BJ (cell line): ENCODE data around the gene C5orf47. TPM values are rescaled to one million over a fixed set of nuclear protein-coding genes. Genes with fewer than 3 reads are reported as not detected.
A peak's percentile ranks its signal among the peaks of the same experiment; 100 is the strongest.

Experiments used
- CTCF ChIA-PET: fragments of 350-600 bp; formaldehyde crosslinking; extraction: SDS; loops from one replicate; lab custom pipeline; 2021; ENCODE audit warnings: antibody characterized with exemption, inconsistent platforms; lab: Yijun Ruan, JAX
- POLR2A ChIA-PET: fragments of 300-600 bp; sonication (Branson Sonifier 250); formaldehyde crosslinking; extraction: SDS; loops from one replicate; lab custom pipeline; 2021; ENCODE audit warnings: antibody characterized with exemption; lab: Charles Lee
- DNase-seq: peaks from one replicate; pipeline ENCODE4 v3.0.0-alpha.2; 2011; ENCODE audit warnings: low read depth
- H3K27me3 ChIP-seq: 2 replicates; pipeline ENCODE4 v1.6.0; 2011; ENCODE audit warnings: low read length; ENCODE audit not compliant: control insufficient read depth, insufficient read depth
- H3K36me3 ChIP-seq: 2 replicates; pipeline ENCODE4 v1.5.1; 2011; ENCODE audit warnings: low read length; ENCODE audit not compliant: control insufficient read depth, insufficient read depth
- H3K4me3 ChIP-seq: 2 replicates; pipeline ENCODE4 v1.5.1; 2011; ENCODE audit warnings: low read depth, mild to moderate bottlenecking, control low read depth, low read length
- CTCF ChIP-seq: IDR thresholded peaks from 2 replicates; pipeline ENCODE4 v1.5.1; 2011; ENCODE audit warnings: low read depth, mild to moderate bottlenecking, control low read depth, inconsistent platforms, low read length, moderate library complexity; ENCODE audit not compliant: insufficient read depth
- polyA plus RNA-seq: library from polyadenylated mRNA; depleted of rRNA; stranded (reverse); fragments of >200 nt; gene quantifications from 2 replicates; pipeline ENCODE4 v1.2.3, GENCODE V29; 2011

Gene C5orf47
- polyA plus RNA-seq, 1 experiment: not detected

- DNase-seq: no peak
- no peak overlapping the region for H3K4me3 ChIP-seq
- TF ChIP-seq CTCF: peak; percentile 49; the same call in 1 of the 2 replicates
- CTCF ChIA-PET: interaction anchor here (0.8 to 3.8 kb wide), 4 partner anchors 10 to 824 kb away, joined by 4 to 17 read pairs (median 10); partner anchors contain the start of gene BOD1
- POLR2A ChIA-PET: no interaction called here
- peaks cover 4% of the 10 kb centered on the region; the same call in 1 of the 2 replicates for H3K27me3 ChIP-seq
- no peaks in the 10 kb centered on the region for H3K36me3 ChIP-seq
Observed at GRCh38 chr5:173984218-173984617, 4.8 kb upstream of the C5orf47 start.

GRCh38 chr5:173989432-173990082 is 587 bp downstream of the C5orf47 start:
- CTCF ChIA-PET: interaction anchor here (1.0 to 1.1 kb wide), 2 partner anchors 16 to 92 kb away, joined by 3 to 6 read pairs; no protein-coding TSS in a partner anchor
- no peak for DNase-seq
- H3K4me3 ChIP-seq: no peak overlapping the region
- POLR2A ChIA-PET: no interaction called here
- TF ChIP-seq CTCF: no peak
- no peaks in the 10 kb centered on the region for H3K27me3 ChIP-seq
- H3K36me3 ChIP-seq: no peaks in the 10 kb centered on the region

- ChIA-PET CTCF (interaction anchor here (1.1 kb wide), 1 partner anchor 26 kb away, joined by 3 read pairs; no protein-coding TSS in a partner anchor), POLR2A (no interaction called here)
- DNase-seq: no peak
- Histone ChIP-seq H3K36me3 (no peaks in the 10 kb centered on the region), H3K27me3 (no peaks in the 10 kb centered on the region), H3K4me3 (no peak overlapping the region)
- no peak for TF ChIP-seq CTCF
Observed at GRCh38 chr5:173997331-173997730, 8.4 kb downstream of the C5orf47 start.

DNA sequence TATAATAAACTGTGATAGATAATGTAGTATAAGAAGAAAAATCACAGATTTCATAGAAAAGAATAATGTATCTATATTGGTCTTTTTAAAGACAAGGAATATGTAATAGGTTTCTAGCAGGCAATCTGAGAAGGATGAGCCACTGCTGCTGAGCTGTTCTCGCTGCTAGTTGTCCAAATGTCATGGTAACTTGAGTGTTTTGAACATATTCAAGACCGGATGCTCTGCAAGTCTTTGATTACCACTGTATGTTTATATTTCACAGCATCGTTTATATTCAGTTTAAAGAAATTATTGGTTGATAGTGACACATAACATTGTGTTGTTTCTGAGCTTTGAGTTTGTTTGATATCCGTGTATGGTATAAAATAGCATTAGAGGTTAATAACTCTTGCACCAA is 9.6 kb downstream of the C5orf47 start:
- H3K4me3 ChIP-seq: no peak overlapping the region
- no peak for TF ChIP-seq CTCF
- H3K27me3 ChIP-seq: no peaks in the 10 kb centered on the region
- DNase-seq: no peak
- ChIA-PET POLR2A (no interaction called here), CTCF (interaction anchor here (0.5 kb wide), 1 partner anchor 386 kb away, joined by 3 read pairs; no protein-coding TSS in a partner anchor)
- H3K36me3 ChIP-seq: no peaks in the 10 kb centered on the region

DNA sequence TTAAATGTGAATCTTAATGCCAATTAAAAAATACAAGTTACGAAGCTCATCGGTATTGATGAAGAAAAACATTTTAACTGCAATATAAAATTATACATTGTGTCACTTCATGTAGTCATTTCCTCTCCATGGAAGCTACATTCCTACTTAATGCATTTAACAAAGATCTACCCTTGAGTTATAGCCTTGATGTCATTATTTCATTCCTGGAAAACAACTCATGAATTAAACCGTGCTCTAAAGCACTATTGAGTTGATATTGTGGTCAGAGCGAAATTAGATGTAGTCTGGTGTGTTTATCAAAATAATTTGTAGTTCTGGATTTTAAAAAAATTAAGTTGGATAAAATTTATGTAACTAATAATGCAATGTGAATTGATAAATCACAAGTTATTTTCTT is 11.1 kb downstream of the C5orf47 start:
- no peak overlapping the region for H3K4me3 ChIP-seq
- peak; percentile 3 for DNase-seq
- POLR2A ChIA-PET: no interaction called here
- H3K36me3 ChIP-seq: no peaks in the 10 kb centered on the region
- TF ChIP-seq CTCF: no peak
- H3K27me3 ChIP-seq: no peaks in the 10 kb centered on the region
- CTCF ChIA-PET: no interaction called here
